ENCODE results near the gene MED25. TPM values are rescaled to one million over a fixed set of nuclear protein-coding genes. Genes with fewer than 3 reads are reported as not detected.

The MED25 gene
- total and polyA plus RNA-seq, 2 of the 4 experiments (the other 2 are of a cell fraction) = 4.7 to 38.5 TPM

- H3K4me1 ChIP-seq (ENCODE audit: control insufficient read depth, insufficient read depth, low read length) = peaks cover 13% of the 10 kb centered on the region
- TF ChIP-seq MXI1 (IDR thresholded peaks at IDR 0.05; ENCODE audit: borderline replicate concordance, low read depth, low read length) = no peak
- TF ChIP-seq, protein P1, sequence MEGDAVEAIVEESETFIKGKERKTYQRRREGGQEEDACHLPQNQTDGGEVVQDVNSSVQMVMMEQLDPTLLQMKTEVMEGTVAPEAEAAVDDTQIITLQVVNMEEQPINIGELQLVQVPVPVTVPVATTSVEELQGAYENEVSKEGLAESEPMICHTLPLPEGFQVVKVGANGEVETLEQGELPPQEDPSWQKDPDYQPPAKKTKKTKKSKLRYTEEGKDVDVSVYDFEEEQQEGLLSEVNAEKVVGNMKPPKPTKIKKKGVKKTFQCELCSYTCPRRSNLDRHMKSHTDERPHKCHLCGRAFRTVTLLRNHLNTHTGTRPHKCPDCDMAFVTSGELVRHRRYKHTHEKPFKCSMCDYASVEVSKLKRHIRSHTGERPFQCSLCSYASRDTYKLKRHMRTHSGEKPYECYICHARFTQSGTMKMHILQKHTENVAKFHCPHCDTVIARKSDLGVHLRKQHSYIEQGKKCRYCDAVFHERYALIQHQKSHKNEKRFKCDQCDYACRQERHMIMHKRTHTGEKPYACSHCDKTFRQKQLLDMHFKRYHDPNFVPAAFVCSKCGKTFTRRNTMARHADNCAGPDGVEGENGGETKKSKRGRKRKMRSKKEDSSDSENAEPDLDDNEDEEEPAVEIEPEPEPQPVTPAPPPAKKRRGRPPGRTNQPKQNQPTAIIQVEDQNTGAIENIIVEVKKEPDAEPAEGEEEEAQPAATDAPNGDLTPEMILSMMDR (conservative IDR thresholded peaks at IDR 0.05; ENCODE audit: low read depth, low read length) = no peak
- TF ChIP-seq SMC3 (IDR thresholded peaks at IDR 0.05; ENCODE audit: low read depth, low read length) = no peak
- TF ChIP-seq USF2 (IDR thresholded peaks at IDR 0.05; ENCODE audit: low read depth, low read length) = no peak
- TF ChIP-seq RAD21 (IDR thresholded peaks at IDR 0.05; ENCODE audit: low read length) = no peak
- TF ChIP-seq RCOR1 (IDR thresholded peaks at IDR 0.05; ENCODE audit: insufficient replicate concordance, low read length) = no peak
- TF ChIP-seq FOS (IDR thresholded peaks at IDR 0.05; ENCODE audit: low read depth, low read length) = no peak
- TF ChIP-seq MAZ (IDR thresholded peaks at IDR 0.05; ENCODE audit: borderline replicate concordance, low read depth, low read length) = no peak
- TF ChIP-seq ELK1 (IDR thresholded peaks at IDR 0.05; ENCODE audit: borderline replicate concordance, low read depth, low read length) = no peak
- TF ChIP-seq POLR2A (IDR thresholded peaks at IDR 0.05; ENCODE audit: low read depth, low read length) = no peak
- TF ChIP-seq RFX5 (IDR thresholded peaks at IDR 0.05; ENCODE audit: low read depth, low read length) = no peak
- TF ChIP-seq BHLHE40 (IDR thresholded peaks at IDR 0.05; ENCODE audit: low read depth, low read length) = no peak
- TF ChIP-seq MAFK (IDR thresholded peaks at IDR 0.05; ENCODE audit: low read depth, low read length) = no peak
- no peak for TF ChIP-seq CHD1 (IDR thresholded peaks at IDR 0.05; ENCODE audit: low read depth, low read length)
- TF ChIP-seq CEBPB (IDR thresholded peaks at IDR 0.05; ENCODE audit: low read depth, low read length) = no peak
- no peak for TF ChIP-seq NFE2L2 (IDR thresholded peaks at IDR 0.05; ENCODE audit: low read depth, low read length)
Observed at GRCh38 chr19:49857838-49858087, 39.7 kb downstream of the MED25 start.

More at GRCh38 chr19:49857838-49858087, 39.7 kb downstream of the MED25 start:
- H3K4me3 ChIP-seq (ENCODE audit: insufficient read depth, low read depth, low read length) = no peak overlapping the region
- H2BK120ac ChIP-seq (ENCODE audit: low read depth, low read length) = no peak overlapping the region
- no peak overlapping the region for H3K23ac ChIP-seq (ENCODE audit: low read depth, low read length)
- H2AK9ac ChIP-seq (replicated peaks; ENCODE audit: low read depth, low read length, poor library complexity) = no peak overlapping the region
- DNase-seq (no peak), ATAC-seq (ENCODE audit: low read depth) (no peak)
- no peak overlapping the region for H4K8ac ChIP-seq (ENCODE audit: low read depth in 2 of 2, low read length in 2 of 2)
- no TSS peak for BruUV-seq (replicated peaks)
- H2AK5ac ChIP-seq (ENCODE audit: low read depth, low read length) = no peak overlapping the region
- dilution Hi-C loops (cut with HindIII; ENCODE audit: low sequenced_read_pairs, unreplicated experiment) = no loop called here
- H4K20me1 ChIP-seq (ENCODE audit: insufficient read depth, low read length) = peaks cover 67% of the 10 kb centered on the region
- in situ Hi-C loops (cut with MboI; ENCODE audit: low sequenced_read_pairs) = loop anchor here (10.0 kb wide), 1 partner anchor 173 kb away; the partner anchor contains the start of gene ADM5
- POLR2A ChIA-PET (ENCODE audit: unreplicated experiment) = no interaction called here
- no peak overlapping the region for H3K56ac ChIP-seq (ENCODE audit: extremely low read depth, insufficient read depth, low read length)
- WGBS, 2 experiments (ENCODE audit: extremely low coverage in 2 of 2, insufficient read length in 1 of 2) = no CpG with 5 or more reads among the region's 5 CpGs
- no peak overlapping the region for H2AFZ ChIP-seq (replicated peaks; ENCODE audit: low read length, poor library complexity)
- H2BK15ac ChIP-seq (ENCODE audit: low read depth, low read length) = no peak overlapping the region
- H2BK5ac ChIP-seq (ENCODE audit: low read depth, low read length, poor library complexity, severe bottlenecking) = no peak overlapping the region
- H3K36me3 ChIP-seq (ENCODE audit: control insufficient read depth, insufficient read depth, low read length) = peaks cover 77% of the 10 kb centered on the region
- H4K5ac ChIP-seq (ENCODE audit: low read depth, low read length) = no peak overlapping the region
- intact Hi-C loops (cut with micrococcal nuclease) = no loop called here
- no peak overlapping the region for H3K18ac ChIP-seq (ENCODE audit: low read depth, low read length)
- H3K4me2 ChIP-seq (ENCODE audit: low read depth, low read length) = no peak overlapping the region
- no peak overlapping the region for H3K27ac ChIP-seq (ENCODE audit: insufficient read depth, low read length)
- H2BK20ac ChIP-seq (ENCODE audit: low read depth, low read length) = no peak overlapping the region
- no peak overlapping the region for H4K91ac ChIP-seq (ENCODE audit: insufficient read depth, low read depth, low read length)
- CTCF ChIA-PET = no interaction called here
- H3K4ac ChIP-seq (ENCODE audit: low read depth, low read length) = no peak overlapping the region
- no peaks in the 10 kb centered on the region for H3K9me3 ChIP-seq (ENCODE audit: control insufficient read depth, insufficient read depth, low read length)
- H3K9me1 ChIP-seq (ENCODE audit: insufficient read depth, low read length) = peaks cover 8% of the 10 kb centered on the region
- no peaks in the 10 kb centered on the region for H3K27me3 ChIP-seq (ENCODE audit: control insufficient read depth, insufficient read depth, low read length)
- no peak overlapping the region for H3K14ac ChIP-seq (replicated peaks; ENCODE audit: low read depth, low read length)
- no peak overlapping the region for H3K9ac ChIP-seq (ENCODE audit: low read depth, low read length)
- peaks cover 0 to 74% of the 10 kb centered on the region in 2 experiments for H3K79me1 ChIP-seq (ENCODE audit: low read depth in 1 of 2, low read length in 2 of 2)

Data from IMR-90 (cell line).